ENCODE results near the gene CALHM6. TPM values are rescaled to one million over a fixed set of nuclear protein-coding genes. Genes with fewer than 3 reads are reported as not detected.

CALHM6 gene
- total RNA-seq, 1 experiment from 2014 or later = 0.44 TPM

GRCh38 chr6:116419069-116419786, 41.9 kb upstream of the CALHM6 start:
- ATAC-seq = no peak; the same call in 1 of the 2 replicates
- H3K27ac Mint-ChIP-seq = no peak overlapping the region
- no peak for DNase-seq (ENCODE audit: low spot score)
- ChIA-PET POLR2A (no interaction called here), CTCF (interaction anchor here (1.4 to 1.5 kb wide), 2 partner anchors 92 to 131 kb away, joined by 3 to 5 read pairs; partner anchors contain the start of gene CALHM5)
- H3K27me3 Mint-ChIP-seq (ENCODE audit: low read depth) = no peaks in the 10 kb centered on the region
- H3K4me1 Mint-ChIP-seq = peaks cover 48% of the 10 kb centered on the region
- TF ChIP-seq MYBL2 (CRISPR knock-in tag; IDR thresholded peaks at IDR 0.05) (no peak), ZNF232 (CRISPR knock-in tag; IDR thresholded peaks at IDR 0.05) (no peak), IRF2 (CRISPR knock-in tag; IDR thresholded peaks at IDR 0.05; ENCODE audit: borderline replicate concordance, low read depth) (no peak), USF2 (CRISPR knock-in tag; IDR thresholded peaks at IDR 0.05) (no peak), MXD4 (CRISPR knock-in tag; IDR thresholded peaks at IDR 0.05; ENCODE audit: borderline replicate concordance) (no peak)
- H3K36me3 Mint-ChIP-seq = peaks cover 7% of the 10 kb centered on the region
- H3K4me3 Mint-ChIP-seq = no peak overlapping the region
- H3K9me3 Mint-ChIP-seq = peaks cover 5% of the 10 kb centered on the region

GRCh38 chr6:116420341-116420740, 40.8 kb upstream of the CALHM6 start:
- no peaks in the 10 kb centered on the region for H3K27me3 Mint-ChIP-seq (ENCODE audit: low read depth)
- no peak overlapping the region for H3K27ac Mint-ChIP-seq
- peaks cover 5% of the 10 kb centered on the region for H3K9me3 Mint-ChIP-seq
- no peak for DNase-seq (ENCODE audit: low spot score)
- H3K4me3 Mint-ChIP-seq = no peak overlapping the region
- H3K4me1 Mint-ChIP-seq = peaks cover 50% of the 10 kb centered on the region
- H3K36me3 Mint-ChIP-seq = peaks cover 4% of the 10 kb centered on the region; the same call in 1 of the 2 replicates
- ChIA-PET CTCF (interaction anchor here (1.4 to 1.5 kb wide), 2 partner anchors 91 to 132 kb away, joined by 3 to 5 read pairs; partner anchors contain the start of gene CALHM5), POLR2A (no interaction called here)
- ATAC-seq = no peak
- TF ChIP-seq PRRX2 (CRISPR knock-in tag; IDR thresholded peaks at IDR 0.05) (no peak), ZBTB21 (CRISPR knock-in tag; IDR thresholded peaks at IDR 0.05; ENCODE audit: borderline replicate concordance) (no peak), ETV6 (CRISPR knock-in tag; IDR thresholded peaks at IDR 0.05) (no peak)

- ATAC-seq (no peak), DNase-seq (ENCODE audit: low spot score) (no peak)
- ChIA-PET POLR2A (no interaction called here), CTCF (interaction anchor here (1.1 to 3.6 kb wide), 3 partner anchors 89 to 154 kb away, joined by 3 to 23 read pairs (median 3); partner anchors contain the start of gene CALHM5)
- no peak overlapping the region for H3K4me3 Mint-ChIP-seq
- H3K27ac Mint-ChIP-seq = 0 out of 2 replicates have a peak overlapping the region, but pooled peaks have one; percentile 48
- peaks cover 5% of the 10 kb centered on the region for H3K9me3 Mint-ChIP-seq
- TF ChIP-seq ZNF121 (CRISPR knock-in tag; IDR thresholded peaks at IDR 0.05) (no peak), ZNF317 (CRISPR knock-in tag; IDR thresholded peaks at IDR 0.05; ENCODE audit: borderline replicate concordance, low read depth) (no peak), ZNF396 (CRISPR knock-in tag; IDR thresholded peaks at IDR 0.05; ENCODE audit: borderline replicate concordance) (no peak), ARID4B (CRISPR knock-in tag; IDR thresholded peaks at IDR 0.05; ENCODE audit: borderline replicate concordance) (no peak)
- H3K4me1 Mint-ChIP-seq = peaks cover 50% of the 10 kb centered on the region
- H3K27me3 Mint-ChIP-seq (ENCODE audit: low read depth) = no peaks in the 10 kb centered on the region
- peaks cover 20% of the 10 kb centered on the region for H3K36me3 Mint-ChIP-seq
Observed at GRCh38 chr6:116422238-116422637, 38.9 kb upstream of the CALHM6 start.

- Mint-ChIP-seq H3K36me3 (peaks cover 22% of the 10 kb centered on the region), H3K4me1 (peaks cover 45% of the 10 kb centered on the region), H3K27ac (no peak overlapping the region), H3K9me3 (no peaks in the 10 kb centered on the region), H3K4me3 (no peak overlapping the region), H3K27me3 (ENCODE audit: low read depth) (no peaks in the 10 kb centered on the region)
- ATAC-seq (no peak), DNase-seq (ENCODE audit: low spot score) (no peak)
- CTCF ChIA-PET = interaction anchor here (1.5 to 3.6 kb wide), 2 partner anchors 136 to 206 kb away, joined by 3 to 23 read pairs; no protein-coding TSS in a partner anchor
- POLR2A ChIA-PET = no interaction called here
- no peak for TF ChIP-seq TP53 (CRISPR knock-in tag; IDR thresholded peaks at IDR 0.05)
- TF ChIP-seq ZNF416 (CRISPR knock-in tag; IDR thresholded peaks at IDR 0.05) = no peak
- TF ChIP-seq ATF6 (CRISPR knock-in tag; IDR thresholded peaks at IDR 0.05) = no peak
- no peak for TF ChIP-seq ZNF232 (CRISPR knock-in tag; IDR thresholded peaks at IDR 0.05)
- TF ChIP-seq ZNF532 (CRISPR knock-in tag; IDR thresholded peaks at IDR 0.05; ENCODE audit: borderline replicate concordance) = no peak
- TF ChIP-seq IRF2 (CRISPR knock-in tag; IDR thresholded peaks at IDR 0.05; ENCODE audit: borderline replicate concordance, low read depth) = no peak
- TF ChIP-seq MXD4 (CRISPR knock-in tag; IDR thresholded peaks at IDR 0.05; ENCODE audit: borderline replicate concordance) = no peak
Observed at GRCh38 chr6:116424001-116424400, 37.2 kb upstream of the CALHM6 start.
